G401.6 (cell line): ENCODE measurements around the gene THY1.
"Not testable (repeated sequence)": the region's sequence is repeated elsewhere in the genome, so short reads cannot be mapped to it uniquely, and the experiment has no call there.

Source experiments
- FAIRE-seq: peaks from 2 replicates; lab custom pipeline; 2012; peaks lifted over from hg19 to GRCh38; lab: Jason Lieb, UNC

THY1 gene

GRCh38 chr11:119422809-119423508, at the start of gene THY1:
THY1 (minus strand) TSS chr11:119423172; CDS start chr11:119420905, 2,267 bp downstream.
- no peak for FAIRE-seq

- no peak for FAIRE-seq
These were observed 49.3 kb upstream of the THY1 start for GRCh38 chr11:119472186-119472855.

- no peak for FAIRE-seq
These were observed 48.4 kb upstream of the THY1 start for GRCh38 chr11:119471329-119471728.

GRCh38 chr11:119470317-119471291, 47.6 kb upstream of the THY1 start:
- no peak for FAIRE-seq

DNA sequence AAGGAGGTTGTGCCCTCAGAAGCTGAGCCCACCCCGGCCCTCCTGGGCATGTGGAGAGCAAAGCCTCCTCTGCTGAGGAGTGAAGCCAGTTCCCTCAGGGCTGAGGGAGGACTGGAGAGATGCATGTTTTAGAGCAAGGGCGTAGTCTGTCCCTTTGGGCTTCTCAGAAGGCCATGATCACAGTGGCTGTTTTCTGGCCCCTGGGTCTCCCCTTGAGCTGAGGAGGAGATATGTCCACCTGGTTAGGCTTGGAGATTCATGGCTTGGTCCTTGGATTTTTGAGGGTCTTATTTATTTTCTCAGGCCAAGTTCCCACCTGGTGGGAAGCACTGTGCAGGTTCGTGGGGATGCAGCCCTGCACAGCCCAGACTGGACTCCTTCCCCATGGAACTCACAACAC, 46.5 kb upstream of the THY1 start:
- no peak for FAIRE-seq

GRCh38 chr11:119468511-119468910, 45.5 kb upstream of the THY1 start:
- no peak for FAIRE-seq

DNA sequence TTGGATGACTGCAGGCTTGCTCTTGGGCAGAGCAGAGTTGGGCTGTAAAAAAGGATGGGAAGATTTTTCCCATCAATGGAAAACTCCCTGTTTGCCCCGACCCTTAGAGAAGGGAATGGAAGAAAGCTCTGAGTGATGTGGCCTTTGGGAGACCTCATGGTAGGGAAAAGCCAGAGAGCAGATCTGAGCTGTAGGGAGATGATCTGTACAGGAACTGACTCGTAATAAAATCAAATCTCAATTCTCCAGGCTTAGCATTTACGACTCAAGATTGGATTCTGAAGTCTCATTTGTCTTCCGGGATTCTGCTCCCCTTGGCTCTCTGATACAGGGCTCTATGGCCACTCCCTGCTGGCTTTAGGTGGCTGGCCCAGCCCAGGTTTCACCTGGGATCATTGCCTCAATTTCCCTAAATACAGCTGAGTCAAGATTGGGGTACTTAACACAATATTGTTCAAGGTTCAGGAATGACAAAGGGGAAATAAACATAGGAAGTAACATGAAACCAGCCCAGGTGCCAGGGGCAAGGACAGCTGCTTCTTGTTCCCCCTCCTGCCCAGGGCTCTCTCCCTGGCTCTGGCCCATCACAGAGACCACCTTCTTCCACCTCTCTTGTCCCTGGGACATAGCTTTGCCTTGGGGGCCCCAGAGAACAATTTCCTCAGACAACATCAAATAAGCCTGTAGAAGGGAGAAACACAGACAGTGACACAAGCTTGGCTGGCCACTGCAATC, 38.4 kb upstream of the THY1 start:
- no peak for FAIRE-seq

- FAIRE-seq: no peak
These were observed 37.6 kb upstream of the THY1 start for GRCh38 chr11:119460582-119460981.

- FAIRE-seq: no peak
These were observed 37.1 kb upstream of the THY1 start for GRCh38 chr11:119460097-119460496.

DNA sequence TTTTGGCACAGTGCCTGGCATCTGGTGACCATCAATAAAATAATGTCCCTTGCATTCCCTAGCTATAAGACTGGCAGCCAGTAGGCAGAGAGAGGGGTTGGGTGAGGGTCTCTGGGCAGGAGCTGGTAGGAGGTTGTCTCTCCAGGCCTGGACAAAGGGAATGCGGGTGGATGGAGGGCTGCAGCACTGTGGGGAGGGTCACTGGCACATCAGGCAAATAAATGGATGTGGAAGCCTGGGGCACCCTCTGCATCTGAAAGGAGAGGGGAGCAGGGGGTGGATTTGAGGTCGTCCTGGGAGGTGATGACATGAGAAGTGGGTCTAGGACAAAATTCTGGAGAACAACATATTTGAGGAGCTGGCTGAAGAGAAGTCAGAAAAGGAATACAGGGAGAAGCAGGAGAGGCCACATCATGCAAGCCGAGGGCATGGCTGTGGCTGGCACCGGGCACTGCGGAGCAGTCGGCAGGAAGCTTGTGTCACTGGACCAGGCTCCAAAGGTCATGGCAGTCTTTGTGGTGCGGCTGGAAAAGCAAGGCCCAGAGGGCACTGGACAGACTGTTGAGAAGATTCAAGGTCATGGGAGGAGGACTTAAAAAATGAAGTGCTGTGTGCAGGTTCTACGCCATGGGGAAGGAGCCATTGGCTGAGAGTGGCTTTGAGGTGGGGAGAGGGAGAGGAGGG, 36.5 kb upstream of the THY1 start:
- FAIRE-seq: no peak

DNA sequence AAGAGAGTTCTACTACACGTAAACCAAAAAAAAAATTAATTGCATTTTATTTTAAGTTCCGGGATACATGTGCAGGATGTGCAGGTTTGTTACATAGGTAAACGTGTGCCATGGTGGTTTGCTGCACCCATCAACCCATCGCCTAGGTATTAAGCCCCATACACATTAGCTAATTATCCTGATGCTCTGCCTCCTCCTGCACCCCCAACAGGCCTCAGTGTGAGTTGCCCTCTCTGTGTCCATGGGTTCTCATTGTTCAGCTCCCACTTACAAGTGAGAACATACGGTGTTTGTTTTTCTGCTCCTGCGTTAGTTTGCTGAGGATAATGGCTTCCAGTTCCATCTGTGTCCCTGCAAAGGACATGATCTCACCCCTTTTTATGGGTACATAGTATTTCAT, 32.7 kb upstream of the THY1 start:
- not testable (repeated sequence) for FAIRE-seq

GRCh38 chr11:119455241-119455640, 32.3 kb upstream of the THY1 start:
- FAIRE-seq: not testable (repeated sequence)

DNA sequence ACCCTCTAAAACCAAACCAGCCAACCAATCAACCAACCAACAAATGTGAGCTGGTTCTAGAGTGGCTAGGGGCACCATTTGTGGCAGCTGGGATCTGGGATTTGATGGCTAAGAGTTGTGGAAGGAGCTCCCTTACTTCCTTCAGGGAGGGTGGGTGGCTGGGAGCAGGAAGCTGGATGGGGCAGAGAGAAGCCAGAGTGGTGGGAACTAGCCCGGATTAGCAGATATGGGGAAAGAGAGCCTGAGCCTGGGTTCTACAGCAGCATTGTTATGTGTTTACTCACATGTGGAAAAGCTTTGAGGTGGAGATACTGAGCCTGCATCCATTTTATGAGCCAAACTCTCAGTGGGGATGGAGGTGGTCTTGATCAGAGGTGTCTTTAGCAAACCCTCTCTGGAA, 30.9 kb upstream of the THY1 start:
- FAIRE-seq: no peak

DNA sequence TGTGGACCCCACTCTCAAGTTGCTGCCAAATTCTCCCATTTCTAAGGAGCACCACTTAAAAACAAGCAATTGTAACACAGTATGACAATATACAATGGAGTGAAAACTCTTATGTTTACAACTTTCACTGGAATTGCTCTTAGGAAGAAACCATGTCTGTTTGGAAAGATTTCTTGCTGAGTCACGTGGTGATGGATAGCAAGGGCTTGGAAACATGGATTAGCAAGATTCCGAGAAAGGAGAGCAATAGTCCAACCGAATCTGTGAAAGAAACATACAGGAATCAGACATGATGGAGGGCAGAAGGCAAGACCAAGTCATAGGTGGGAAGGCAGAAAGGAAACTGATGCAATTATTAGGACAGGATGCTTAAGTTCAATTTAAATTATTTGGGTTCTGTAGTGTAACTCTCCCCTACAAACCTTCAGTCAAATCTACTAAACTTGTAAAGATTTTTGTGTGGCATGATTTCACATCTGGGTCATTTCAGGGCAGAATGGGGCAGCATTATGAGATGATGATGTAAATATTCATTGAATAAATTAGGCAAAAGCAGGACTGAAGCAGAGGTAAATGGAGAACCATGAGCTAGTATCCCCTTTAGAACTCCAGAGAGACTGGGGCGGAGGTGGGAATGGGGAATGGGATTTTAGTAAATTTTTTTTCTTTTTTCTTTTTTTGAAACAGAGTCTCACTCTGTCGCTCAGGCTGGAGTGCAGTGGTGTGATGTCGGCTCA, 27.8 kb upstream of the THY1 start:
- FAIRE-seq: no peak

GRCh38 chr11:119449498-119449897, 26.5 kb upstream of the THY1 start:
- FAIRE-seq: no peak

- no peak for FAIRE-seq
These were observed 25.4 kb upstream of the THY1 start for GRCh38 chr11:119448380-119448779.

DNA sequence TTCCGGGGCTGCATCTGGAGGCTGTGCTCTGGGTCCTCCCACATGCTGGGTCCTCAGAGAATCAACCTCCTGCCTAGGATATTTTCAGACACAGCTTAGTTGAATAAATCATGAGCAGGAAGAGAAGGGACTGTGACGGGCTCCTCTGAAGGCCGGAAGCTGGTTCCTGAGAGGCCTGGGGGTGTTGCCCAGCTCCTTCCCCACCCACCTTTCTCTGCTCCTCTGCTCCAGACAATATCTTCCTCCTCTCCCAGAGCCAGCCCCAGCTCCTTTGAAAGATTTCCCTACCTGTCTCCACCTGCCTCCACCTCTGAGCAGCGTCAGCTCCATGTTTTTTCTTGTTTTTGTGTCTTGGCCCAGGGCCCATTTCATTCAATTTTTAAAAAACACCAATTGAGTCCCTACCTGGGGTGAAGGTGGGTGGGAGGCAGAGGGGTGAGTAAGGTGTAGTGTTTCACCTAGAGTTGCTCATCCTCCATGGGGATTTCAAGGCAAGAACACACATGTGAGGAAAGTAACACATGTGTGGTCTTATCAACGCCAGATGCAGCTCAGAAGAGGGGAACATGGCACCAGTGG, 24.8 kb upstream of the THY1 start:
- FAIRE-seq: no peak

DNA sequence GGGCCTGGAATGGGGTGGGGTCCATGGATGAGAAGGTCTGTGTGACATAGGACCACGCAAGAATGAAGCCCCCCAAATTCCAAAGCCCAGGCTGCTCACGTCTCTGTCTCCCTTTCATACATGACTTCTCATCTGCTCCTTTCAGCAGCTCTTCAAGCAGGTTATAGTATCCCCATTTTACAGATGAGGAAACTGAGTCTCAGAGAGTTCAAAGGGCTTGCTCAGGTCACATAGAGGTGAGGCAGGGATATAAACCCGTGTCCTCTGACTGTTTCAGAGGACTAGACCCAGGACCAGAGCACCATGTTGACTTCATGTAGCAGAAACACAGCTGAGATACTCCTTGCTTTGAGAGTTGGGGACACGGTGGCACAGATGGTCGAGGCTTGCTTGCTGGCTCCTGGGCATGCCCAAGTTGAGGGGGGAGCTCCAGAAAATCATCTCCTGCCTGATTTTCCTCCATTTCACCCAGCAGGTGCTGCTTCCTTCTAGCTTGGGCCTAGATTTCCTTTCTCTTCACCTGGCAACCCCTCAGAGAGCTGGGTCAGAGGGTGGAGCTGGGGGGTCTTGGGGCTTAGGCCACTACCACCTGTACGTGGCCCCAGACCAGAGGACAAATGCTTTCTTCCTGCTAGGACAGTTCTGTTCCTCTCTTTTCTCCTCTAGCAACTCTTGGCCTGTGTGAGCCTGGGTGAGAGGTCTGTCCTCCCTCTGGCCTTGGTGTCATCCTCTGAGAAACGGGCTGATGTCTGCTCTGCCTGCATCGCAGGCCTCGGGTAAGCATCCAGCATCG, 24.1 kb upstream of the THY1 start:
- FAIRE-seq: no peak

- FAIRE-seq: no peak
These were observed 23.5 kb upstream of the THY1 start for GRCh38 chr11:119446434-119446833.

GRCh38 chr11:119445850-119446249, 22.9 kb upstream of the THY1 start:
- no peak for FAIRE-seq
